Body of pancreas (tissue), 4 donors: ENCODE measurements around the gene LRFN2.

Experiments used
- CTCF ChIP-seq, 7 experiments: fragments of 450-650 bp in 4 of 7; fragments of 200-600 bp in 3 of 7; sonication (generic) in 3 of 7; IDR thresholded peaks; one replicate each; pipeline ENCODE4 v1.5.1; 2016 to 2019; ENCODE audit warnings: antibody characterized with exemption in 7 of 7
- POLR2A ChIP-seq, 3 donors: fragments of 450-650 bp; IDR thresholded peaks; one replicate each; pipeline ENCODE4 v1.6.1; 2016; ENCODE audit warnings: antibody characterized with exemption in 3 of 3, mild to moderate bottlenecking in 2 of 3

GRCh38 chr6:40371095-40371494, 216.1 kb downstream of the LRFN2 start:
- TF ChIP-seq POLR2A (IDR thresholded peaks at IDR 0.05) (no peak), CTCF (IDR thresholded peaks at IDR 0.05) (no peak)
